K562 (cell line): Measurements from ENCODE around the gene NSMF. TPM values are rescaled to one million over a fixed set of nuclear protein-coding genes. Genes with fewer than 3 reads are reported as not detected.

ENCODE experiments used
- CHCHD3 ChIP-seq: fragments of 250-450 bp; sonication (Bioruptor Pico); IDR thresholded peaks from 2 replicates; pipeline ENCODE4 v2.1.2; 2022; ENCODE audit warnings: mild to moderate bottlenecking
- CXXC5 ChIP-seq: fragments of 250-450 bp; sonication (Bioruptor Pico); IDR thresholded peaks from 2 replicates; pipeline ENCODE4 v1.8.0; 2022; ENCODE audit warnings: inconsistent platforms, mild to moderate bottlenecking, moderate library complexity
- HMG20A ChIP-seq: fragments of 450-650 bp; formaldehyde crosslinking; conservative IDR thresholded peaks from 2 replicates; pipeline ENCODE4 v1.4.0; 2020; ENCODE audit warnings: mild to moderate bottlenecking, mixed read lengths
- MYC ChIP-seq, 2 experiments: fragments of 250-450 bp in 1 of 2; sonication (Bioruptor Pico) in 1 of 2; IDR thresholded peaks; 2 replicates each; pipeline versions ENCODE4 v1.5.1 to v1.6.1; 2012 to 2021; ENCODE audit warnings: low read depth in 2 of 2, borderline replicate concordance in 1 of 2, improper control_type of control experiment in 1 of 2, low read length in 1 of 2, mild to moderate bottlenecking in 1 of 2, moderate library complexity in 1 of 2
- NCOA1 ChIP-seq: fragments of 450-650 bp; IDR thresholded peaks from 2 replicates; pipeline ENCODE4 v1.6.1; 2016; ENCODE audit warnings: low read depth
- POLR2B ChIP-seq: fragments of 450-650 bp; IDR thresholded peaks from 2 replicates; pipeline ENCODE4 v1.6.1; 2018; ENCODE audit warnings: low read depth; ENCODE audit not compliant: partially characterized antibody
- POLR2G ChIP-seq: fragments of 200-400 bp; formaldehyde crosslinking; IDR thresholded peaks from 2 replicates; pipeline ENCODE4 v1.6.1; 2017; ENCODE audit warnings: low read depth, mild to moderate bottlenecking, antibody characterized with exemption, low read length, moderate library complexity
- RBM39 ChIP-seq: fragments of 200-400 bp; formaldehyde crosslinking; optimal IDR thresholded peaks from 2 replicates; pipeline ENCODE3; 2018; ENCODE audit warnings: low read depth, low read length
- SMARCE1 ChIP-seq: fragments of 450-650 bp; IDR thresholded peaks from 2 replicates; pipeline ENCODE4 v1.7.1; 2016; ENCODE audit warnings: mild to moderate bottlenecking
- SRF ChIP-seq, 2 experiments: fragments of 250-450, 450-650 bp in 1 of 2; sonication (Bioruptor Pico) in 1 of 2; sonication (generic) in 1 of 2; formaldehyde crosslinking; IDR thresholded peaks; 2 replicates each; pipeline versions ENCODE4 v1.5.0 to v1.5.1; 2020 to 2022; ENCODE audit warnings: mild to moderate bottlenecking in 1 of 2, missing genetic modification reagents in 1 of 2
- ZBTB8A ChIP-seq: fragments of 450-650 bp; IDR thresholded peaks from 2 replicates; pipeline ENCODE4 v1.6.1; 2018; ENCODE audit warnings: mild to moderate bottlenecking, moderate library complexity; ENCODE audit not compliant: partially characterized antibody
- polyA plus RNA-seq, 8 experiments: library from polyadenylated mRNA; depleted of rRNA in 4 of 8; stranded (reverse) in 5 of 8; unstranded in 3 of 8; fragments of >200 nt; fragmentation: Nextera tagmentation in 2 of 8; fragmentation: Illumina TruSeq in 1 of 8; extraction: Ambion mirVana in 2 of 8; extraction: Trizol in 1 of 8; gene quantifications; 2 replicates each; pipeline versions ENCODE4 v1.2.1 to v1.2.3, GENCODE V29; 2011 to 2014; ENCODE audit warnings: inconsistent platforms in 1 of 8, missing spikeins in 1 of 8
- total RNA-seq, 7 experiments: library from RNA; depleted of rRNA in 6 of 7; stranded (reverse); fragments of >200 nt in 6 of 7; fragmentation: Illumina TruSeq in 2 of 7; extraction: Trizol in 2 of 7; gene quantifications; 2 replicates each; pipeline versions ENCODE4 v1.2.1 to v1.2.3, GENCODE V29; 2011 to 2021; ENCODE audit warnings: low replicate concordance in 1 of 7
- TF ChIP-seq, protein P1 (sequence below): fragments of 250-450 bp; sonication (Bioruptor Pico); IDR thresholded peaks from 2 replicates; pipeline ENCODE4 v1.6.1; 2021; ENCODE audit warnings: mild to moderate bottlenecking
- TF ChIP-seq, protein P2 (sequence below), 2 experiments: IDR thresholded peaks; 2 replicates each; pipeline ENCODE4 v1.6.1; 2011; ENCODE audit warnings: borderline replicate concordance in 1 of 2, control low read depth in 1 of 2, low read depth in 1 of 2, low read length in 1 of 2, mild to moderate bottlenecking in 1 of 2, mixed read lengths in 1 of 2, moderate library complexity in 1 of 2; ENCODE audit not compliant: insufficient read depth in 1 of 2, insufficient read length in 1 of 2, poor library complexity in 1 of 2, severe bottlenecking in 1 of 2; ENCODE audit errors: extremely low read depth in 1 of 2
- TF ChIP-seq, protein P3 (sequence below), 3 experiments: IDR thresholded peaks in 2 of 3; conservative IDR thresholded peaks in 1 of 3; 2 replicates each; pipeline ENCODE4 v1.5.1; 2011 to 2012; ENCODE audit warnings: low read length in 3 of 3, mild to moderate bottlenecking in 3 of 3, control low read depth in 2 of 3, improper control_type of control experiment in 1 of 3, inconsistent platforms in 1 of 3, low read depth in 1 of 3, mixed read lengths in 1 of 3, moderate library complexity in 1 of 3; ENCODE audit not compliant: insufficient read depth in 2 of 3
- TF ChIP-seq, protein P4 (sequence below), 2 experiments: fragments of 450-650 bp in 1 of 2; sonication (generic) in 1 of 2; formaldehyde crosslinking; conservative IDR thresholded peaks; 2 replicates each; pipeline versions ENCODE4 v1.4.0 to v1.8.1; 2020 to 2022; ENCODE audit warnings: mild to moderate bottlenecking in 1 of 2, missing genetic modification reagents in 1 of 2

Gene NSMF
- total and polyA plus RNA-seq, 9 of the 15 experiments (the other 6 are each of a cell fraction or from before 2014, with no cell fraction given): 0.20 to 82.7 (median 29.3) TPM

DNA sequence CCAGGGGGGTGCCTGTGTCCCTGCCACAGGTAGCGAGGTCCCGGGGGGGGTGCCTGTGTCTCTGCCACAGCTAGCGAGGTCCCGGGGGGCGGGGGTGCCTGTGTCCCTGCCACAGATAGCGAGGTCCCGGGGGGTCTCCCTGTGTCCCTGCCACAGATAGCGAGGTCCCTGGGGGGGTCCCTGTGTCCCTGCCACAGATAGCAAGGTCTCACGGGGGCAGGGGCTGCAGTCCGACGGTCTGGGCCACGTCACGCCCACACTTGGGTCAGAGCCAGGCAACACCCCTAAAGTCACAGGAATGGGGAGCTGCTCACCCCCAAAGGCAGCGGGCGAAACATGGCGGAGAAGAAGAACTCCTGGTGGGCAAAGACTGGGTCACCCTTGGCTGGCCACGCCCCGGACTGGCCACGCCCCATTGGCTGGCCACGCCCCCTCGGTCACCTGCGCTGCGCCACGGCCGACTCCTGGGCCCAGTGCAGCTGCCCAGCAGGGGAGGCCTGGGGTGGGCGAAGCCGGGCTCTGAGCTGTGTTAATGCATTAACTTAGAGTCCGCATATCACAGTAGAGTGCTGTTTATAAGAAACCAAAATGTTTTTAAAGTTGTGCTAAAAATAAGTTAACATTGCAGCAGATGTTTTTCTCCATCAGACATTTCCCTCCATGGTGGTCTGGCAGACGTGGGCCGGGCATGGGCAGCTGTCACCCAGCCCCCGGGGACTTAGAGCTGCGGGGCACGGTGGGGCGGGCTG, 29.0 kb downstream of the NSMF start (continued):
- TF ChIP-seq SRF (CRISPR knock-in tag; IDR thresholded peaks at IDR 0.05) (no peak), POLR2G (peak; percentile 78), HMG20A (CRISPR knock-in tag) (no peak), MYC (IDR thresholded peaks at IDR 0.05; ENCODE audit: low read depth, low read length) (0 out of 2 replicates have a peak, but pooled peaks have one; percentile 24), MYC (CRISPR knock-in tag; IDR thresholded peaks at IDR 0.05; ENCODE audit: borderline replicate concordance, low read depth) (no peak), ZBTB8A (no peak), RBM39 (no peak), SMARCE1 (no peak), NCOA1 (no peak), POLR2B (no peak), CXXC5 (CRISPR knock-in tag) (0 out of 2 replicates have a peak, but pooled peaks have one; percentile 22), CHCHD3 (CRISPR knock-in tag) (no peak)
- TF ChIP-seq, protein P1, sequence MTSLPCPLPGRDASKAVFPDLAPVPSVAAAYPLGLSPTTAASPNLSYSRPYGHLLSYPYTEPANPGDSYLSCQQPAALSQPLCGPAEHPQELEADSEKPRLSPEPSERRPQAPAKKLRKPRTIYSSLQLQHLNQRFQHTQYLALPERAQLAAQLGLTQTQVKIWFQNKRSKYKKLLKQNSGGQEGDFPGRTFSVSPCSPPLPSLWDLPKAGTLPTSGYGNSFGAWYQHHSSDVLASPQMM: no peak
- TF ChIP-seq, protein P2, sequence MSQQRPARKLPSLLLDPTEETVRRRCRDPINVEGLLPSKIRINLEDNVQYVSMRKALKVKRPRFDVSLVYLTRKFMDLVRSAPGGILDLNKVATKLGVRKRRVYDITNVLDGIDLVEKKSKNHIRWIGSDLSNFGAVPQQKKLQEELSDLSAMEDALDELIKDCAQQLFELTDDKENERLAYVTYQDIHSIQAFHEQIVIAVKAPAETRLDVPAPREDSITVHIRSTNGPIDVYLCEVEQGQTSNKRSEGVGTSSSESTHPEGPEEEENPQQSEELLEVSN (IDR thresholded peaks at IDR 0.05; ENCODE audit: borderline replicate concordance in 1 of 2, extremely low read depth in 1 of 2, insufficient read depth in 1 of 2, insufficient read length in 1 of 2, low read depth in 1 of 2, low read length in 1 of 2, poor library complexity in 1 of 2, severe bottlenecking in 1 of 2): peak in 1 of 2 experiments; percentile 17
- TF ChIP-seq, protein P3, sequence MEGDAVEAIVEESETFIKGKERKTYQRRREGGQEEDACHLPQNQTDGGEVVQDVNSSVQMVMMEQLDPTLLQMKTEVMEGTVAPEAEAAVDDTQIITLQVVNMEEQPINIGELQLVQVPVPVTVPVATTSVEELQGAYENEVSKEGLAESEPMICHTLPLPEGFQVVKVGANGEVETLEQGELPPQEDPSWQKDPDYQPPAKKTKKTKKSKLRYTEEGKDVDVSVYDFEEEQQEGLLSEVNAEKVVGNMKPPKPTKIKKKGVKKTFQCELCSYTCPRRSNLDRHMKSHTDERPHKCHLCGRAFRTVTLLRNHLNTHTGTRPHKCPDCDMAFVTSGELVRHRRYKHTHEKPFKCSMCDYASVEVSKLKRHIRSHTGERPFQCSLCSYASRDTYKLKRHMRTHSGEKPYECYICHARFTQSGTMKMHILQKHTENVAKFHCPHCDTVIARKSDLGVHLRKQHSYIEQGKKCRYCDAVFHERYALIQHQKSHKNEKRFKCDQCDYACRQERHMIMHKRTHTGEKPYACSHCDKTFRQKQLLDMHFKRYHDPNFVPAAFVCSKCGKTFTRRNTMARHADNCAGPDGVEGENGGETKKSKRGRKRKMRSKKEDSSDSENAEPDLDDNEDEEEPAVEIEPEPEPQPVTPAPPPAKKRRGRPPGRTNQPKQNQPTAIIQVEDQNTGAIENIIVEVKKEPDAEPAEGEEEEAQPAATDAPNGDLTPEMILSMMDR (IDR thresholded peaks at IDR 0.05 in 2 of 3, conservative IDR thresholded peaks at IDR 0.05 in 1 of 3; ENCODE audit: insufficient read depth in 2 of 3, low read depth in 1 of 3, low read length in 3 of 3): no peak
- TF ChIP-seq, protein P4, sequence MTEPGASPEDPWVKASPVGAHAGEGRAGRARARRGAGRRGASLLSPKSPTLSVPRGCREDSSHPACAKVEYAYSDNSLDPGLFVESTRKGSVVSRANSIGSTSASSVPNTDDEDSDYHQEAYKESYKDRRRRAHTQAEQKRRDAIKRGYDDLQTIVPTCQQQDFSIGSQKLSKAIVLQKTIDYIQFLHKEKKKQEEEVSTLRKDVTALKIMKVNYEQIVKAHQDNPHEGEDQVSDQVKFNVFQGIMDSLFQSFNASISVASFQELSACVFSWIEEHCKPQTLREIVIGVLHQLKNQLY (CRISPR knock-in tag; conservative IDR thresholded peaks at IDR 0.05): no peak
